HG03280 (cell line): ENCODE data around the gene SPR.

Experiments used
- ATAC-seq: cut with Tn5 transposase; IDR thresholded peaks from one replicate; pipeline ENCODE4 v1.9.1; 2021; ENCODE audit warnings: mild to moderate bottlenecking, moderate library complexity; ENCODE audit not compliant: unreplicated experiment

SPR gene

DNA sequence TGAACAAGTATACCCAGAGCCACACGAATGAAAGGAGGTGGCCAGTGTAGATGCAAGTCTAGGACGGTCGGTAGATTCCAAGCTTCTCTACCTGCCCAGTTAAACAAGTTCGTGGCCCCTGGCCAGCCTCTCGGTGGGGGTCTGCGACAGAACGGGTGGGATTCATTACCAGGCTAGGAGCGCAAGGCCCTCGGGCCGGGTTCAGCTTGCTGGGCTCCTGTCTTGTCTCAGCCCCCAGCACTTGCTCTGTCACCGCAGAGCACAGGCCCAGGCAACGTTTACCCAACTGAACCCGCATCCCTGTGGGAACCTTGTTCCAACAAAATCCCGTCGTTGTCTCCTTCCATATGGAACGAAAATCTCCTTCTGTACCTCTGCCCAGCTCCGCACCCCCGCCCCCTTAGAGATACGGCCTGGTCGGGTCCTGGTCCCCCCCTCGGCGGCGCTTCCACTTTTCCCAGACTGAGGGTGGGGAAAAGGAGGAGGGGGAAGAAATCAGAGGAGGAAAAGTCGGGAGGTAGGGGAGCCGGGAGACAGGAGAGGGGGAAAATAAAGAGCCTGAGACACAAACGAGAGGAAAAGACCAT is 28.2 kb downstream of the SPR start:
- ATAC-seq: no peak

GRCh38 chr2:72915907-72916742 is 28.9 kb downstream of the SPR start:
- ATAC-seq: peak; percentile 57

GRCh38 chr2:72916743-72917137 is 29.5 kb downstream of the SPR start:
- ATAC-seq: peak; percentile 6

DNA sequence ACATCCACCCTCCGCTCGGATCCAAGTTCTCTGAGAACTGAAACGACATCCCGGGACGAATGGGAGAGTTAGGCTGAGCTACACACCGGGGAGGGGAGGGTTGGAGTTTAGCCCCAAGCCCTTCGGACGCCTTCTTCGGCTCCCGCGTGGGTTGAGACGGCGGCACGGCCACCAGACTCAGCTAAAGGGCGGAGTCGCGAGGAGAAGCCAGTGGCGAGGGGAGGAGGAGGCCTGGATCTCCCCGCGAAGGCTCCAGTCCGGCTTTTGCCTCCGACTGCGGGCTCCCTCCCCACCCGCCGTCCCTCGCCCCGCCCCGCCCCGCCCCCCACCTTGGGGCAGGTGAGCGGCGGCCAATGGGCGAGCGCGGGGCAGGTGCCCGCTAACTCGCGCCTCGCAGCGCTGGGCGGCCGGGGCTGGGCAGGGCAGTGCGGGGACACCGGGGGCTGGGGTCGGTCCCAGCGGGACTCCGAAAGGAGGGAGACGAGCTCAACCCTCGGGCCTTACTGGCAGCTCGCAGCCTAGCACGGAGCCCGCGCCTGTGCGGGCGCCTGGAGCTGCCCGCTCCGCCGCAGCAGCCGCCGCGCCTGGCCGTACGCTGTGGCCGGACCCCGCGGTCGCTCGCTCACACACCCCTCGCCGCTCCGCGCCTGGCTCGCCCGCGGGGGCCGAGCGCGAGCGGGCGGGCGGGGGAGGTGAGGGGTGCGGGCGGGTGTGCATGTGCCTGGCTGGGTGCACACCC is 30.1 kb downstream of the SPR start, which contains the start of gene EMX1:
TSS of gene EMX1 (plus strand) at position 382 of the 739 bp plus-strand sequence. CDS start at position 716, 334 bp downstream.
- peak; percentile 44 for ATAC-seq

- ATAC-seq: no peak
Observed at GRCh38 chr2:72917877-72918553, 30.8 kb downstream of the SPR start.

GRCh38 chr2:72919414-72920317 is 32.5 kb downstream of the SPR start:
- ATAC-seq: no peak

GRCh38 chr2:72920318-72921087 is 33.3 kb downstream of the SPR start:
- ATAC-seq: no peak

DNA sequence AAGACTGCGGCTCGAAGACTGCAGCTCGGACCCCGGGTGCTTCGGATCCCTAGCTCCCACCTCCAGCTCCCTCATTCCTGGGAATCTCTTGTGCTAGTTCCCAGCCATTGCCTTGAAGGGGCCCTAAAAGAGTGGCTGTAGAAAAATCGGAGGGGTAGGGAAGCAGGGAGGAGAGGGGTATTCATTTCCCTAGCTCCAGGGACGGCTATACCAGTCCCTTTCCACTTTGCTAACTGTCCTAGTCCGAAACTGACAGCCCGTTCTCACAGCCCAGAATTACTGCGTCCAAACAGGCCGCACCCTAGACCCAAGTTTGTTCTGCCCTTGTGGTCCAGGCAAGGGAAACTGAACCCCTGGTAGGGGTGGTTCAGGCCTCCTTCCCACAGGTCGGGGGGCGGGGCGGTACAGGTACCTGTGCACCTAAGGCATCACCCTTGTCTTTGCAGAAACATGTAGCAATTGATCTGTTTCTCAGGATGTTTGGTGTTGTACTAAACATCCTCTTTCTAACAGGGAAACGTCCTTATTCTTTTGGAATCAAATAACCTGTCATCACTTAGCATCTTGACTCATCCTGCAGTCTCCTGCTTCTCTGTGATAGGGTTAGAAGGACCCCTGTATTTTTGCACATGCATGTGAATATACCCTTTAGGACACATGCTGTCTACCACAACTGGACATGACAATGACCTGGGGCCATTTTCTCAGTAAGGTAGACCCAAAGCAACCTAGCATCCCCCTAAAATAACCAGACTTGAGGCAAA is 34.1 kb downstream of the SPR start:
- ATAC-seq: no peak

GRCh38 chr2:72921853-72922252 is 34.6 kb downstream of the SPR start:
- no peak for ATAC-seq

GRCh38 chr2:72923833-72924352 is 36.7 kb downstream of the SPR start:
- no peak for ATAC-seq

- no peak for ATAC-seq
Observed at GRCh38 chr2:72924353-72925240, 37.4 kb downstream of the SPR start.

- no peak for ATAC-seq
Observed at GRCh38 chr2:72925328-72925943, 38.2 kb downstream of the SPR start.

DNA sequence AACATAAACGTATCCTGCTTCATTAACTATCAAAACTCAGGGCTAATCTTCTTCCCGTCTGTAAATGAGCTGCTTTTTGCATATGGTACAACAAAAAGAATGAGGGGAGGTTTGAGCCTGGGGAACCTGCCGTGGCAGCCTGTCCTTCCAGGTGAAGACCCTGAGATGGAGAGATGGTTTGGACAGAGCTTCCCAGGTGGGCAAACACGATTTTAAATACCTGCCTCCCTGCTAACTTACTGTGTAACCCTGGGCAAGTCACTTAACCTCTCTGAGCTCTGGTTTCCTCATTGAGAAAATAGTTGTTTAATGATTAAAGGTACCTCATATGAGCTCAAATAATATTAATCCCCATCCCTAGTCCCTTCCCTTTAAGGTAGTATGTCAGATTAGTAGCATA is 39.2 kb downstream of the SPR start:
- no peak for ATAC-seq

- no peak for ATAC-seq
Observed at GRCh38 chr2:72926811-72927465, 39.7 kb downstream of the SPR start.

DNA sequence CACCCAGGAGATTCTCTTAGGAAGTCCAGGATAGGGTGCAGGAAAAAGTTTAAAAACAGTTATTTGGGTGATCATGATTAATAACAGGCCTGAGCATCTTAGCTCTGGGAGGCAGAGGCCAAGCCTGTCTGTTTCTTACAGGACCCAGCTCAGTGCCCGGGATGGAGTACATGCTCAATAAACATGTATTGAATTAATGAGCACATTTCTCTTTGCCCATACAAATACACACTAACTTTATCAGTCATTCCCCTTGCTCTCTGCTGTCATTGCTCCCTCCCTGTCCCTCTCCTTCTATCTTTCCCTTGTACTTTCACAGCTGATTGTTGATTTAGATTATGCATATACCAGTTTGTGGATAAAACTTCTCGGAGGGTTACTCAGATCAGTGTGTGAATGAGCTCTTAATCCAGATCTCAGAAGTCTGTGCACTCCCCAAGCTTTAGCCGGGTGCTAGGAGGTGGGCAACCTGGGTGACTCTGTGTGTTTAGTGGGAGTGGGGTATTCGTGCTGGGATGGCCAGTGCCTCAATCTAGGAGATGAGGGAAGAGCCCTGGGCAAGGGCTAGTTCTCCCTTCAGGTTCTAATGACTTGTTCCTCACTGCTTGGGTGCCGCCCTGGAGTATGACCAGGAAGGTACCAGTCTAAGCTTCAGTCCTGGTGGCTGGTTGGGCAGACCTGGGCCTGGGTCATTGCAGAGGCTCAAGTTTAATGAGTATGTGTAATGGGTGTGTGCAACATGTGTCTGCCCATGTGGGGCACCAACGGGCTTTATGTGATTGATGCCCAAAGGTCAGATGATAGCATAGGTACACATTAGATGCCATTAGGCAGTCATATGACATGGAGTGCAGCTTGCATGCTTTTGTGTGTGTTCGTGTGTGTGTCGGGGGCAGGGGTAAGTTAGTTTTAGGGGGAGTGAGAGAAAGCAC is 40.7 kb downstream of the SPR start:
- no peak for ATAC-seq
